Keratinocyte (primary cell): Measurements from ENCODE around the gene NPY4R. TPM values are rescaled to one million over a fixed set of nuclear protein-coding genes. Genes with fewer than 3 reads are reported as not detected.
"Not testable (repeated sequence)": the region's sequence is repeated elsewhere in the genome, so short reads cannot be mapped to it uniquely, and the experiment has no call there.

ENCODE experiments used
- DNase-seq: peaks from one replicate; pipeline ENCODE4 v3.0.0-alpha.2; 2011; ENCODE audit warnings: low read depth, missing footprints, low spot score
- FAIRE-seq: peaks from 2 replicates; lab custom pipeline; 2011; peaks lifted over from hg19 to GRCh38; lab: Jason Lieb, UNC
- H2AFZ ChIP-seq: 2 replicates; pipeline ENCODE4 v1.6.0; 2012; ENCODE audit warnings: low read length, control low read depth, inconsistent platforms; ENCODE audit not compliant: control insufficient read depth
- H3K27ac ChIP-seq: 2 replicates; pipeline ENCODE4 v1.5.1; 2011; ENCODE audit warnings: low read length; ENCODE audit not compliant: control insufficient read depth, insufficient read depth
- H3K27me3 ChIP-seq: 3 replicates; pipeline ENCODE4 v1.6.0; 2011; ENCODE audit warnings: low read length; ENCODE audit not compliant: control insufficient read depth, insufficient read depth; ENCODE audit errors: extremely low read depth
- H3K36me3 ChIP-seq, 2 experiments: 2 replicates in 1 of 2; 3 replicates in 1 of 2; pipeline ENCODE4 v1.5.1; 2011; ENCODE audit warnings: low read length in 2 of 2, mild to moderate bottlenecking in 1 of 2; ENCODE audit not compliant: control insufficient read depth in 2 of 2, insufficient read depth in 2 of 2; ENCODE audit errors: extremely low read depth in 1 of 2
- H3K4me1 ChIP-seq: 3 replicates; pipeline ENCODE4 v1.5.1; 2011; ENCODE audit warnings: low read length; ENCODE audit not compliant: control insufficient read depth, insufficient read depth; ENCODE audit errors: extremely low read depth
- H3K4me2 ChIP-seq: 3 replicates; pipeline ENCODE4 v1.6.0; 2011; ENCODE audit warnings: low read depth, low read length; ENCODE audit not compliant: control insufficient read depth, insufficient read depth; ENCODE audit errors: extremely low read depth
- H3K4me3 ChIP-seq, 3 experiments: fragments of 200-600 bp in 1 of 3; sonication (generic) in 1 of 3; 2 replicates in 2 of 3; 3 replicates in 1 of 3; pipeline ENCODE4 v1.5.1; 2011 to 2016; ENCODE audit warnings: low read length in 3 of 3, mild to moderate bottlenecking in 3 of 3, control low read depth in 2 of 3, inconsistent platforms in 1 of 3, low read depth in 1 of 3, mixed read lengths in 1 of 3, mixed run types in 1 of 3, moderate library complexity in 1 of 3; ENCODE audit not compliant: control insufficient read depth in 2 of 3, insufficient read depth in 2 of 3; ENCODE audit errors: extremely low read depth in 1 of 3
- H3K79me2 ChIP-seq: 2 replicates; pipeline ENCODE4 v1.6.0; 2012; ENCODE audit warnings: low read length; ENCODE audit not compliant: control insufficient read depth, insufficient read depth
- H3K9ac ChIP-seq: 3 replicates; pipeline ENCODE4 v1.6.0; 2011; ENCODE audit warnings: low read length; ENCODE audit not compliant: control insufficient read depth, insufficient read depth; ENCODE audit errors: extremely low read depth
- H3K9me1 ChIP-seq: 3 replicates; pipeline ENCODE4 v1.6.0; 2011; ENCODE audit warnings: low read length; ENCODE audit not compliant: control insufficient read depth, insufficient read depth; ENCODE audit errors: extremely low read depth
- H3K9me3 ChIP-seq: 2 replicates; pipeline ENCODE4 v1.5.1; 2012; ENCODE audit warnings: low read depth, low read length; ENCODE audit not compliant: control insufficient read depth
- H4K20me1 ChIP-seq: 3 replicates; pipeline ENCODE4 v1.6.0; 2011; ENCODE audit warnings: low read length; ENCODE audit not compliant: control insufficient read depth, insufficient read depth; ENCODE audit errors: extremely low read depth
- dilution Hi-C: fragments of 300-500 bp; cut with MboI; formaldehyde crosslinking; loops from one replicate; pipeline ENCODE4 v1.7.0; 2020; ENCODE audit warnings: low sequenced_read_pairs; ENCODE audit not compliant: extremely low pct_ligation_motif_present
- polyA plus RNA-seq, 5 experiments: library from polyadenylated mRNA; depleted of rRNA in 3 of 5; stranded (reverse) in 3 of 5; stranded (forward) in 1 of 5; unstranded in 1 of 5; fragments of >200 nt; gene quantifications; 1 replicate in 1 of 5; 2 replicates in 3 of 5; 3 replicates in 1 of 5; pipeline versions ENCODE4 v1.2.1 to v1.2.3, GENCODE V29; 2011 to 2012; ENCODE audit warnings: missing spikeins in 2 of 5, low read depth in 1 of 5, low replicate concordance in 1 of 5

Gene NPY4R
- polyA plus RNA-seq, 1 donor (not counting 4 experiments of a cell fraction or from before 2014, with no cell fraction given) = 0.80 TPM

GRCh38 chr10:46499990-46500389 is 34.2 kb upstream of the NPY4R start:
- dilution Hi-C loops, H3K79me2 ChIP-seq, FAIRE-seq, H3K27me3 ChIP-seq, H3K9me3 ChIP-seq, DNase-seq, H3K9ac ChIP-seq, H2AFZ ChIP-seq, H3K9me1 ChIP-seq, H3K4me3 ChIP-seq, H3K4me2 ChIP-seq, H4K20me1 ChIP-seq, H3K4me1 ChIP-seq, H3K36me3 ChIP-seq, H3K27ac ChIP-seq: not testable (repeated sequence)

- H2AFZ ChIP-seq, H4K20me1 ChIP-seq, H3K9ac ChIP-seq, dilution Hi-C loops, H3K4me2 ChIP-seq, H3K9me3 ChIP-seq, H3K79me2 ChIP-seq, H3K4me1 ChIP-seq, FAIRE-seq, DNase-seq, H3K27ac ChIP-seq, H3K4me3 ChIP-seq, H3K9me1 ChIP-seq, H3K27me3 ChIP-seq, H3K36me3 ChIP-seq: not testable (repeated sequence)
These were observed 33.4 kb upstream of the NPY4R start for GRCh38 chr10:46498985-46499703.

DNA sequence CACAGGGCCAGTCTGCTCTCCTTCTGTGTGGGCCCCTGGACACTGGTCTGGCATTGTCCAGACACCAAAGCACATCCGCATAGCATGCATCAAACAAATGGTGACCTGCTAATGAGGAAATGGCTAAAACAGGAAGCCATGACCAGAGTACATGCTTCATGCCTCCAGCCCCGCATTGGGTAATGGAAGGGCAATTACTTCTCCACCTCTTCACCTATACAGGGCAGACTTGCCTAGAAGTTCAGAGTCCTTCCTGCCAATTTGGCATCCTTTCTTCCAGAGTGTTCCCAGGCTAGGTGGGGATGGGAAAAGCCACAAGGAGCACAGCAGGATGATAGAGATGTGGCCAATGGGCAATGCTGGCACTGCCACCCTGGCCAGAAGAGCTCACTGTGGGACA is 32.1 kb upstream of the NPY4R start:
- H3K27ac ChIP-seq, H3K27me3 ChIP-seq, FAIRE-seq, H4K20me1 ChIP-seq, H2AFZ ChIP-seq, H3K9ac ChIP-seq, H3K9me3 ChIP-seq, H3K4me2 ChIP-seq, H3K4me1 ChIP-seq, H3K4me3 ChIP-seq, H3K79me2 ChIP-seq, H3K36me3 ChIP-seq, DNase-seq, dilution Hi-C loops, H3K9me1 ChIP-seq: not testable (repeated sequence)

- H2AFZ ChIP-seq, dilution Hi-C loops, H3K79me2 ChIP-seq, H3K4me3 ChIP-seq, H3K27me3 ChIP-seq, H3K4me2 ChIP-seq, H3K4me1 ChIP-seq, H3K9me1 ChIP-seq, H4K20me1 ChIP-seq, H3K36me3 ChIP-seq, H3K27ac ChIP-seq, DNase-seq, FAIRE-seq, H3K9ac ChIP-seq, H3K9me3 ChIP-seq: not testable (repeated sequence)
These were observed 31.6 kb upstream of the NPY4R start for GRCh38 chr10:46497401-46497800.

GRCh38 chr10:46491364-46492114 is 25.8 kb upstream of the NPY4R start:
- H4K20me1 ChIP-seq, H3K4me3 ChIP-seq, H3K9ac ChIP-seq, FAIRE-seq, H3K9me1 ChIP-seq, H3K79me2 ChIP-seq, dilution Hi-C loops, H3K36me3 ChIP-seq, H3K27me3 ChIP-seq, H3K4me2 ChIP-seq, H3K9me3 ChIP-seq, DNase-seq, H3K4me1 ChIP-seq, H3K27ac ChIP-seq, H2AFZ ChIP-seq: not testable (repeated sequence)
